WI38 (cell line): ENCODE data around the gene MCC.

ENCODE experiments used
- H3K4me3 ChIP-seq: 2 replicates; pipeline ENCODE4 v1.5.1; 2011; ENCODE audit warnings: low read depth, mild to moderate bottlenecking, control low read depth, low read length
- TF ChIP-seq, protein P1 (sequence below): IDR thresholded peaks from 2 replicates; pipeline ENCODE4 v1.5.1; 2012; ENCODE audit warnings: low read depth, mild to moderate bottlenecking, control low read depth, low read length

Gene MCC

DNA sequence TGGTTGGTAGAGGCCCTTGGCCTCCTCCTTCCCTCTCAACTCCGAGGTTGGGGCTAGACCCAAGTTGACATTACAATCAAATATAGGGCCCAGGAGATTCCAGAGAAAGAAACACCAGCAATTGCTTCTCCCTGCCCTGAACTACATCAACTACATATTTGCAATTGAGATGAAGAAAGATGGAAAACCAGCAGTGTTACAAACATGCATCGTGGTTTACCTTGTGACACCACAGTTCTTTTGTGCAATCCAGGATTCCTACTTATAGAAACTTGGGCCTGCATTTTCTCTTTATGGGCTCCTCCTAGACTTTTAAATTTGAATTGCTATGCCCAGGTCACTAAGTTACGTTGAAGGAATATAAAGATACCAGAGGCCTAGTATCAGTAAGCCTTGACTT lies 384.9 kb downstream of the MCC start:
- H3K4me3 ChIP-seq = no peak overlapping the region
- TF ChIP-seq, protein P1, sequence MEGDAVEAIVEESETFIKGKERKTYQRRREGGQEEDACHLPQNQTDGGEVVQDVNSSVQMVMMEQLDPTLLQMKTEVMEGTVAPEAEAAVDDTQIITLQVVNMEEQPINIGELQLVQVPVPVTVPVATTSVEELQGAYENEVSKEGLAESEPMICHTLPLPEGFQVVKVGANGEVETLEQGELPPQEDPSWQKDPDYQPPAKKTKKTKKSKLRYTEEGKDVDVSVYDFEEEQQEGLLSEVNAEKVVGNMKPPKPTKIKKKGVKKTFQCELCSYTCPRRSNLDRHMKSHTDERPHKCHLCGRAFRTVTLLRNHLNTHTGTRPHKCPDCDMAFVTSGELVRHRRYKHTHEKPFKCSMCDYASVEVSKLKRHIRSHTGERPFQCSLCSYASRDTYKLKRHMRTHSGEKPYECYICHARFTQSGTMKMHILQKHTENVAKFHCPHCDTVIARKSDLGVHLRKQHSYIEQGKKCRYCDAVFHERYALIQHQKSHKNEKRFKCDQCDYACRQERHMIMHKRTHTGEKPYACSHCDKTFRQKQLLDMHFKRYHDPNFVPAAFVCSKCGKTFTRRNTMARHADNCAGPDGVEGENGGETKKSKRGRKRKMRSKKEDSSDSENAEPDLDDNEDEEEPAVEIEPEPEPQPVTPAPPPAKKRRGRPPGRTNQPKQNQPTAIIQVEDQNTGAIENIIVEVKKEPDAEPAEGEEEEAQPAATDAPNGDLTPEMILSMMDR = no peak

DNA sequence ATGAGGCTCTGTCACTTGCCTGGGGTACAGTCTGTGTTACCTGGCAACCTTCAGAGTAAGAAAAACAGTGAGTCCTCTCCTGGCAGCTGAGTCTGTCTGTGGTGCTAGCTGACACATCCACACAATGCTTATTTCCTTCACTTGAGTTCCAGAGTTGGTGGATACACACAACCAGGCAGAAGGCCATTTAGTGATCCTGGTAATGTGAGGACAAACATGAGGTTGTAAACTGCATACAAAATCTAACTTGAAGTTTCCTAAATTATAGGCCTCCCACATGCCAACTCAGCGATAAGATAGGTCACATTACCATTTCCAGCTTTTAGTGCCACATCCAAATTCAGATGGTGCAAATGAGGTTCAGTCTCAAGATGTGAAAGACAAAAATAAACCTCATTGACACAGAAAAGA lies 386.1 kb downstream of the MCC start:
- TF ChIP-seq, protein P1 = no peak
- no peak overlapping the region for H3K4me3 ChIP-seq

DNA sequence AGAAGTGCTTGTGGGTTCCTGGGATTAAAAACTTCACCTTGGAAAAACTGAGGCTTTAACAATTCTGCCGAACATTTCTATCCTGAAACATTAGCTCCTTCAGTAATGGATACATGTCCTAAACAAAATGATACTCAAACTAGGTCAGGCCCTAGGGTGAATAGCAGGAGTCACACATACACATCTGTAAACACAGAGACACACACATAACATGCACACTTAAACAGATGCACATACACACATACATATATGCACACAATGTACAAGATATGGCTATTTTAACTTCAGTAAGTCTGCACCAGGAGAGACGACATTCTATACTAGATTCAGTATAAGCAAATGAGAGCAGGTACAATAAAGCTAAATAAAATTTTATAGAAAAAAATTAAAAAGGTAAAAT lies 387.3 kb downstream of the MCC start:
- H3K4me3 ChIP-seq = no peak overlapping the region
- TF ChIP-seq, protein P1 = no peak

DNA sequence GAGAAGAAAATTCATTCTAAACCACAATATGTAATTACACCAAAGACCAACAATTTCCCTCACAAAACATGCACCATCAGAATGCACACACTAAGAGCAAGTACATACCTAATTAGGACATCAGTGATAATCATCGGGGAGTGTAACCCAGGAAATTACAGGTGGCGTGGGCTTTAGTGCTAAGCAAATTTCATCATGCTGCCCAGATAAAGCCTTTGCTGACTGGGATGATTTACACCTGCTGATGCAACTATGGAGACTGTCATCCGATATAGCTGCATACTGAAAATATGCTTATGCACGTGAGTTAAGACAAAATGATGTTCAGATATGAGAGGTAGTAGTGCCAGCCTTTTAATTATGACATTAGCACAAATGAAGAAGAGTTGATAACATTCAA lies 388.4 kb downstream of the MCC start:
- TF ChIP-seq, protein P1 = no peak
- H3K4me3 ChIP-seq = no peak overlapping the region

DNA sequence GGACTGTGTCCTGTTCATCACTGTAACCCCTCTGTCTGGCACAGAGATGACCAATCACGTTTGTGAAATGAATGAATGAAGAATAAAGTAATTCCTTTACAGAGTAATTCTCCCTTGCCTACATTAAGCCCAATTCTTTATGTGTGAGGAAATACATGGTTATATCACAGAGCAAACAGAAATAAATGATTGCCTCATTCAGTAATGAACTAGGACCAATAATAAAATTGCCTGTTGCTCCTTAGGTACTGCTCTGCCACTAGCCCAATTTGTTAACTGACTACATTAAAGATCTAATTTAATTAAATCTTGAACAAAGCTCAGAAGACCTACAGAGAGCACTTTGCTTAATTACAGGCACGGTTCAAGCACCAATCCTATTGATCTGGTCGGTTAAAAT lies 389.9 kb downstream of the MCC start:
- no peak overlapping the region for H3K4me3 ChIP-seq
- TF ChIP-seq, protein P1 = no peak

DNA sequence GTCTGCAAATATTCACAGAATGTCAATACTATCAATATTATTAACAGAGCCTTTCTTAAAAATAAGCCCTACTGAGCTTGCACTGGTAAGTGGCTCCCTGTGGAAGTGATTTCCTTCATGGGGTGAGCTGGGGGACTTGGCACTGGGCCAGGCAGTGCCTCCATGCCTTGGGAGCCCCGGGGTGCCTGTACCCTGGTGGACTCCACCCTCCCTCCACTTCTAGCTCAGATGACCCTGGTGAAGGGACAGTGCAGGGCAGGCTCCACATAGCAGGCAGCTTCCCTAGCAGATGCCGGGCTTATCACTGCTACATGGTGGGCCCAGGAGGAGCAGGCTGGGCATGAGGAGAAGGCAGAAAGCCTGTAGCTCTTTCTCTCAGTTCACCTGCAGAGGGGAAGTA lies 392.4 kb downstream of the MCC start:
- no peak overlapping the region for H3K4me3 ChIP-seq
- TF ChIP-seq, protein P1 = no peak

DNA sequence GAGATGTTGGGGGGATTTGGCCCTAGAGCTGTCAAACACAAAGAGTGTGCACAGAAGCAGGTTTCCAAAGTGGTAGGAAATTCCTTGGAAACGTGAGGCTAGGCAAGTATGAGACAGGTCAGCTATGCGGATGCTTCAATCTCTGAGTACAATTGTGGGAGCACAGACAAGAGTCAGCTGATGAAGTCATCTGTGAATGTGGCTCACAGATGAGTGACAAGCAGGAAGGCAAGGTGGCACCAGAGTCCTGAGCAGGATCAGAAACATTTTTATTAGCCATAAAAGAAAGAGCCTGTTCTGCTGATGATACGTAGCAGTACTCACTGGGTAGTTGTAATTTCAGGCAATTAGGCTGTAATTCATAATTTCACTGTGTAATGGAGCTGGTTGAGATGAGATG lies 394.7 kb downstream of the MCC start:
- TF ChIP-seq, protein P1 = no peak
- no peak overlapping the region for H3K4me3 ChIP-seq

DNA sequence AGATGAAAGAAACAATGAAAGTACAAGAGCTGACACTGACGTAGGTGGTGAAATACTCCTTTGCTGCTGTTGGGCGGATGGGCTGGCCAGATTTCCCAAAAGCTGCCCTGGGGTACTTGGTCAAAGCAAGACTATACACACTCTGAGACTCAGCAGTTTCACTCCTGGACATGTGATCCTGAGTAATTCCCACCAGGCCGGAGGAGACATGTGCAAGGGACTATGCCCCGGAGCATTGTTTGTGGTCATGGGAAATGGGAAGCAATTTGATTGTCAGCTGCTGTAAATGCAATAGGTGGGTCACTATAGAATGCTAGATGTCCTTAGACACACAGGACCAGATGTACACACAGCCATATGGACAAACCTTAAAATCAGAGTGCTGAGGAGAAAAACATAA lies 395.6 kb downstream of the MCC start:
- no peak overlapping the region for H3K4me3 ChIP-seq
- TF ChIP-seq, protein P1 = no peak
